Epithelial cell of proximal tubule (primary cell): ENCODE measurements around the gene CRLF2. TPM values are rescaled to one million over a fixed set of nuclear protein-coding genes. Genes with fewer than 3 reads are reported as not detected.
A peak's percentile ranks its signal among the peaks of the same experiment; 100 is the strongest.
"Not testable (repeated sequence)": the region's sequence is repeated elsewhere in the genome, so short reads cannot be mapped to it uniquely, and the experiment has no call there.

ENCODE experiments used
- DNase-seq: peaks from one replicate; pipeline ENCODE4 v3.0.0-alpha.2; 2011; ENCODE audit warnings: low read depth
- H3K4me3 ChIP-seq: 2 replicates; pipeline ENCODE4 v1.5.1; 2011; ENCODE audit warnings: low read depth, mild to moderate bottlenecking, low read length
- total RNA-seq: library from RNA; depleted of rRNA; stranded (reverse); fragments of >200 nt; gene quantifications from 2 replicates; pipeline ENCODE4 v1.2.3, GENCODE V29; 2015
- TF ChIP-seq, protein P1 (sequence below): conservative IDR thresholded peaks from 2 replicates; pipeline ENCODE4 v1.5.1; 2012; ENCODE audit warnings: low read depth, mild to moderate bottlenecking, low read length

CRLF2 gene
- total RNA-seq, 1 donor from 2014 or later: not detected

- DNase-seq: no peak
- TF ChIP-seq, protein P1, sequence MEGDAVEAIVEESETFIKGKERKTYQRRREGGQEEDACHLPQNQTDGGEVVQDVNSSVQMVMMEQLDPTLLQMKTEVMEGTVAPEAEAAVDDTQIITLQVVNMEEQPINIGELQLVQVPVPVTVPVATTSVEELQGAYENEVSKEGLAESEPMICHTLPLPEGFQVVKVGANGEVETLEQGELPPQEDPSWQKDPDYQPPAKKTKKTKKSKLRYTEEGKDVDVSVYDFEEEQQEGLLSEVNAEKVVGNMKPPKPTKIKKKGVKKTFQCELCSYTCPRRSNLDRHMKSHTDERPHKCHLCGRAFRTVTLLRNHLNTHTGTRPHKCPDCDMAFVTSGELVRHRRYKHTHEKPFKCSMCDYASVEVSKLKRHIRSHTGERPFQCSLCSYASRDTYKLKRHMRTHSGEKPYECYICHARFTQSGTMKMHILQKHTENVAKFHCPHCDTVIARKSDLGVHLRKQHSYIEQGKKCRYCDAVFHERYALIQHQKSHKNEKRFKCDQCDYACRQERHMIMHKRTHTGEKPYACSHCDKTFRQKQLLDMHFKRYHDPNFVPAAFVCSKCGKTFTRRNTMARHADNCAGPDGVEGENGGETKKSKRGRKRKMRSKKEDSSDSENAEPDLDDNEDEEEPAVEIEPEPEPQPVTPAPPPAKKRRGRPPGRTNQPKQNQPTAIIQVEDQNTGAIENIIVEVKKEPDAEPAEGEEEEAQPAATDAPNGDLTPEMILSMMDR: no peak
- no peak overlapping the region for H3K4me3 ChIP-seq
These were observed 1.6 kb downstream of the CRLF2 start for GRCh38 chrX:1210844-1211243.

DNA sequence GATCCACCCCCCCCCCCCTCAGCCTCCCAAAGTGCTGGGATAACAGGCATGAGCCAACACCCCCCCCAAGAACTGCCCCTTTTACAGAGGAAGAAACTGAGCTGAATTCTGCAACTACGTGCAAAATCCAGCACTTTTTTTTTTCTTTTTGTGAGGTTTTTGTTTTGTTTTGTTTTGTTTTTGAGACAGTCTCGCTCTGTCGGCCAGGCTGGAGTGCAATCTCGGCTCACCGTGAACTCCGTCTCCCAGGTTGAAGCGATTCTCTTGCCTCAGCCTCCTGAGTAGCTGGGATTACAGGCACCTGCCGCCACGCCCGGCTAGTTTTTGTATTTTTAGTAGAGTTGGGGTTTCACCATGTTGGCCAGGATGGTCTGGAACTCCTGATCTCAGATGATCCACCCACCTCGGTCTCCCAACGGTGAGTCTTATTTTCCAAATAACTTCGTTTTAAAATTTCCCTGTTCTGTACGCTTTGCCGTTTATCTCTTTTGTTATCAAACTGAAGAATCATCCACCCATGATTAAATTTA is 4.9 kb downstream of the CRLF2 start:
- TF ChIP-seq, protein P1: no peak
- DNase-seq: no peak
- no peak overlapping the region for H3K4me3 ChIP-seq

DNA sequence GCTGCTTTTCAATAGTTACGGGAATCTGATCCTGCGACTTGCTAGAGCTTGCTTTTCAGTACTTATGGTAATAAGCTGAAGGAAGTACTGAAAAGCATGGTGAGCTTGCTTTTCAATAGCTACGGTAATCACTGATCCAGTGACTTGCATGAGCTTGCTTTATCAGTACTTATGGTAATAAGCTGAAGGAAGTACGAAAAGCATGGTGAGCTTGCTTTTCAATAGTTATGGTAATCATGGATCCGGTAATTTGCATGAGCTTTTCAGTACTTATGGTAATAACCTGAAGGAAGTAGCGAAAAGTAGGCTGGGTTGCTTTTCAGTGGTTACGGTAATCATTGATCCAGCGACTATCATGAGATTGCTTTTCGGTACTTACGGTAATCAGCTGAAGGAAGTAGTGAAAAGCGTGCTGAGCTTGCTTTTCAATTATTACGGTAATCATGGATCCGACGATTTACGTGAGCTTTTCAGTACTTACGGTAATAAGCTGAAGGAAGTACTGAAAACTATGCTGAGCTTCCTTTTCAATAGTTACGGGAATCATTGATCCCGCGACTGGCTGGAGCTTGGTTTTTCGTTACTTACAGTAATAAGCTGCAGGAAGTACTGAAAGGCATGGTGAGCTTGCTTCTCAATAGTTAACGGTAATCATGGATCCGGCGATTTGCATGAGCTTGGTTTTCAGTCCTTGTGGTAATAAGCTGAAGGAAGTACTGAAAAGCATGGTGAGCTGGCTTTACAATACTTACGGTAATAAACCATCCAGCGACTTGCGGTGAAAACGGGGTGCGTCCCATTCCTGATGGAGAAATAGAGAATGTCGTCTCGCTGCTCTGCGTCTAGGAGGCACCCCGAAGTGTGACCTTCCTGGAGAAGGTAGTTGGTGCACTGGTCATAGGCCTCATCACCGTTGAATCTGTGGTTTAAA is 6.5 kb downstream of the CRLF2 start:
- DNase-seq: peak; percentile 94
- H3K4me3 ChIP-seq: peak overlapping the region; percentile 57
- TF ChIP-seq, protein P1: no peak

GRCh38 chrX:1202251-1202650 is 10.2 kb downstream of the CRLF2 start:
- DNase-seq: no peak
- H3K4me3 ChIP-seq: no peak overlapping the region
- TF ChIP-seq, protein P1: no peak

DNA sequence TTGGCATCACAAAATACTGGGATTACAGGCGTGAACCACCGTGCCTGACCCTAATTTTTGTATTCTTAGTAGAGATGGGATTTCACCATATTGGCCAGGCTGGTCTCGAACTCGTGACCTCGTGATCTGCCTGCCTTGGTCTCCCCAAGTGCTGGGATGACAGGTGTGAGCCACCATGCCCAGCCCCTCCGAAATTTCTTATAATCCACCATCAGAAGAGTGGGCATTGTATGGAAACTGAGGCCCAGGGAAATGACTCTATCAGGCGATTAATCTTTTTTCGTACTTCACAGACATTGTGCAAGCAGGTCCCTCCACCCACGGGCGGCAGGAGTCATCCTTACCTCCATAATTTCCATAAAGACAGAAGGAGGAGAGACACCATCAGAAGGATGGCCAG is 16.0 kb downstream of the CRLF2 start:
- TF ChIP-seq, protein P1: no peak
- no peak for DNase-seq
- no peak overlapping the region for H3K4me3 ChIP-seq

- not testable (repeated sequence) for H3K4me3 ChIP-seq, DNase-seq
These were observed 20.3 kb downstream of the CRLF2 start for GRCh38 chrX:1192196-1192595.

GRCh38 chrX:1190596-1191145 is 21.8 kb downstream of the CRLF2 start:
- TF ChIP-seq, protein P1: no peak
- DNase-seq: no peak
- H3K4me3 ChIP-seq: no peak overlapping the region
